ENCODE data around the gene VIPAS39. TPM values are rescaled to one million over a fixed set of nuclear protein-coding genes. Genes with fewer than 3 reads are reported as not detected.

The VIPAS39 gene
- total and polyA plus RNA-seq, 2 experiments from 2014 or later = 16.1 to 24.5 TPM

GRCh38 chr14:77488558-77488957 lies 31.2 kb upstream of the VIPAS39 start:
- Histone ChIP-seq H3K4me1 (ENCODE audit: low read depth) (no peaks in the 10 kb centered on the region), H3K9me3 (ENCODE audit: low read depth) (no peaks in the 10 kb centered on the region), H3K27ac (no peak overlapping the region), H3K36me3 (no peaks in the 10 kb centered on the region), H3K27me3 (no peaks in the 10 kb centered on the region), H3K4me3 (no peak overlapping the region)
- no peak for DNase-seq (ENCODE audit: low read depth in 1 of 2, low spot score in 1 of 2)
- TF ChIP-seq CTCF (IDR thresholded peaks at IDR 0.05; ENCODE audit: low read depth, low read length) = no peak

- Histone ChIP-seq H3K4me1 (ENCODE audit: low read depth) (no peaks in the 10 kb centered on the region), H3K9me3 (ENCODE audit: low read depth) (no peaks in the 10 kb centered on the region), H3K27ac (no peak overlapping the region), H3K36me3 (no peaks in the 10 kb centered on the region), H3K4me3 (no peak overlapping the region), H3K27me3 (no peaks in the 10 kb centered on the region)
- DNase-seq (ENCODE audit: low read depth in 1 of 2, low spot score in 1 of 2) = no peak
- TF ChIP-seq CTCF (IDR thresholded peaks at IDR 0.05; ENCODE audit: low read depth, low read length) = no peak
These were observed 28.7 kb upstream of the VIPAS39 start for GRCh38 chr14:77485901-77486678.

GRCh38 chr14:77485256-77485655 lies 27.9 kb upstream of the VIPAS39 start:
- Histone ChIP-seq H3K9me3 (ENCODE audit: low read depth) (no peaks in the 10 kb centered on the region), H3K36me3 (no peaks in the 10 kb centered on the region), H3K4me1 (ENCODE audit: low read depth) (no peaks in the 10 kb centered on the region), H3K4me3 (no peak overlapping the region), H3K27me3 (no peaks in the 10 kb centered on the region), H3K27ac (no peak overlapping the region)
- no peak for DNase-seq (ENCODE audit: low read depth in 1 of 2, low spot score in 1 of 2)
- TF ChIP-seq CTCF (IDR thresholded peaks at IDR 0.05; ENCODE audit: low read depth, low read length) = no peak

GRCh38 chr14:77482422-77482821 lies 25.0 kb upstream of the VIPAS39 start:
- Histone ChIP-seq H3K4me1 (ENCODE audit: low read depth) (no peaks in the 10 kb centered on the region), H3K27ac (no peak overlapping the region), H3K36me3 (no peaks in the 10 kb centered on the region), H3K9me3 (ENCODE audit: low read depth) (no peaks in the 10 kb centered on the region), H3K4me3 (no peak overlapping the region), H3K27me3 (no peaks in the 10 kb centered on the region)
- TF ChIP-seq CTCF (IDR thresholded peaks at IDR 0.05; ENCODE audit: low read depth, low read length) = no peak
- no peak for DNase-seq (ENCODE audit: low read depth in 1 of 2, low spot score in 1 of 2)

GRCh38 chr14:77478796-77479195 lies 21.4 kb upstream of the VIPAS39 start:
- no peak for TF ChIP-seq CTCF (IDR thresholded peaks at IDR 0.05; ENCODE audit: low read depth, low read length)
- Histone ChIP-seq H3K27ac (no peak overlapping the region), H3K27me3 (no peaks in the 10 kb centered on the region), H3K4me3 (no peak overlapping the region), H3K4me1 (ENCODE audit: low read depth) (no peaks in the 10 kb centered on the region), H3K9me3 (ENCODE audit: low read depth) (no peaks in the 10 kb centered on the region), H3K36me3 (no peaks in the 10 kb centered on the region)
- DNase-seq (ENCODE audit: low read depth in 1 of 2, low spot score in 1 of 2) = no peak
